ENCODE data around the gene C1orf116.

C1orf116 gene

GRCh38 chr1:207032528-207033017 lies at the start of gene C1orf116:
C1orf116 (minus strand) TSS chr1:207032756; CDS start chr1:207027598, 5,158 bp downstream.
- H3K4me1 ChIP-seq (ENCODE audit: control insufficient read depth, insufficient read depth, low read length) = no peaks in the 10 kb centered on the region
- H3K36me3 ChIP-seq (ENCODE audit: control insufficient read depth, insufficient read depth, low read length, severe bottlenecking) = no peaks in the 10 kb centered on the region
- no peaks in the 10 kb centered on the region for H3K27me3 ChIP-seq (replicated peaks; ENCODE audit: control insufficient read depth, insufficient read depth, low read length)
- no peak within 1 kb of the TSS for H3K9ac ChIP-seq (ENCODE audit: low read length)
- no peak within 1 kb of the TSS for H3K4me3 ChIP-seq (ENCODE audit: low read length)
- no peaks in the 10 kb centered on the region for H3K9me3 ChIP-seq (ENCODE audit: control insufficient read depth, low read length)
- DNase-seq (ENCODE audit: low read depth) = no peak

GRCh38 chr1:207081806-207082205 lies 49.2 kb upstream of the C1orf116 start:
- H3K4me1 ChIP-seq (ENCODE audit: control insufficient read depth, insufficient read depth, low read length) = peaks cover 16% of the 10 kb centered on the region
- H3K9ac ChIP-seq (ENCODE audit: low read length) = no peak overlapping the region
- DNase-seq (ENCODE audit: low read depth) = no peak
- H3K9me3 ChIP-seq (ENCODE audit: control insufficient read depth, low read length) = no peaks in the 10 kb centered on the region
- H3K27me3 ChIP-seq (replicated peaks; ENCODE audit: control insufficient read depth, insufficient read depth, low read length) = no peaks in the 10 kb centered on the region
- H3K4me3 ChIP-seq (ENCODE audit: low read length) = no peak overlapping the region
- H3K36me3 ChIP-seq (ENCODE audit: control insufficient read depth, insufficient read depth, low read length, severe bottlenecking) = peaks cover 8% of the 10 kb centered on the region

- Histone ChIP-seq H3K9me3 (ENCODE audit: control insufficient read depth, low read length) (no peaks in the 10 kb centered on the region), H3K4me1 (ENCODE audit: control insufficient read depth, insufficient read depth, low read length) (peaks cover 16% of the 10 kb centered on the region), H3K27me3 (replicated peaks; ENCODE audit: control insufficient read depth, insufficient read depth, low read length) (no peaks in the 10 kb centered on the region), H3K9ac (ENCODE audit: low read length) (no peak overlapping the region), H3K36me3 (ENCODE audit: control insufficient read depth, insufficient read depth, low read length, severe bottlenecking) (peaks cover 8% of the 10 kb centered on the region), H3K4me3 (ENCODE audit: low read length) (no peak overlapping the region)
- DNase-seq (ENCODE audit: low read depth) = no peak
These were observed 48.5 kb upstream of the C1orf116 start for GRCh38 chr1:207081088-207081487.

GRCh38 chr1:207079706-207080241 lies 47.2 kb upstream of the C1orf116 start:
- H3K36me3 ChIP-seq (ENCODE audit: control insufficient read depth, insufficient read depth, low read length, severe bottlenecking) = peaks cover 8% of the 10 kb centered on the region
- H3K4me1 ChIP-seq (ENCODE audit: control insufficient read depth, insufficient read depth, low read length) = peaks cover 16% of the 10 kb centered on the region
- H3K9ac ChIP-seq (ENCODE audit: low read length) = no peak overlapping the region
- DNase-seq (ENCODE audit: low read depth) = no peak
- H3K4me3 ChIP-seq (ENCODE audit: low read length) = no peak overlapping the region
- H3K9me3 ChIP-seq (ENCODE audit: control insufficient read depth, low read length) = no peaks in the 10 kb centered on the region
- H3K27me3 ChIP-seq (replicated peaks; ENCODE audit: control insufficient read depth, insufficient read depth, low read length) = no peaks in the 10 kb centered on the region

- no peak for DNase-seq (ENCODE audit: low read depth)
- H3K36me3 ChIP-seq (ENCODE audit: control insufficient read depth, insufficient read depth, low read length, severe bottlenecking) = peaks cover 8% of the 10 kb centered on the region
- H3K27me3 ChIP-seq (replicated peaks; ENCODE audit: control insufficient read depth, insufficient read depth, low read length) = no peaks in the 10 kb centered on the region
- no peak overlapping the region for H3K4me3 ChIP-seq (ENCODE audit: low read length)
- no peak overlapping the region for H3K9ac ChIP-seq (ENCODE audit: low read length)
- no peaks in the 10 kb centered on the region for H3K9me3 ChIP-seq (ENCODE audit: control insufficient read depth, low read length)
- H3K4me1 ChIP-seq (ENCODE audit: control insufficient read depth, insufficient read depth, low read length) = peaks cover 19% of the 10 kb centered on the region
These were observed 46.1 kb upstream of the C1orf116 start for GRCh38 chr1:207078578-207079132.

GRCh38 chr1:207077470-207078377 lies 45.2 kb upstream of the C1orf116 start:
- Histone ChIP-seq H3K9ac (ENCODE audit: low read length) (peak overlapping the region; percentile 3), H3K9me3 (ENCODE audit: control insufficient read depth, low read length) (no peaks in the 10 kb centered on the region), H3K4me1 (ENCODE audit: control insufficient read depth, insufficient read depth, low read length) (peaks cover 29% of the 10 kb centered on the region), H3K27me3 (replicated peaks; ENCODE audit: control insufficient read depth, insufficient read depth, low read length) (no peaks in the 10 kb centered on the region), H3K4me3 (ENCODE audit: low read length) (no peak overlapping the region), H3K36me3 (ENCODE audit: control insufficient read depth, insufficient read depth, low read length, severe bottlenecking) (peaks cover 8% of the 10 kb centered on the region)
- DNase-seq (ENCODE audit: low read depth) = peak; percentile 88

GRCh38 chr1:207077012-207077411 lies 44.5 kb upstream of the C1orf116 start:
- Histone ChIP-seq H3K9me3 (ENCODE audit: control insufficient read depth, low read length) (no peaks in the 10 kb centered on the region), H3K36me3 (ENCODE audit: control insufficient read depth, insufficient read depth, low read length, severe bottlenecking) (peaks cover 14% of the 10 kb centered on the region), H3K4me1 (ENCODE audit: control insufficient read depth, insufficient read depth, low read length) (peaks cover 30% of the 10 kb centered on the region), H3K4me3 (ENCODE audit: low read length) (no peak overlapping the region), H3K9ac (ENCODE audit: low read length) (peak overlapping the region; percentile 3), H3K27me3 (replicated peaks; ENCODE audit: control insufficient read depth, insufficient read depth, low read length) (no peaks in the 10 kb centered on the region)
- no peak for DNase-seq (ENCODE audit: low read depth)

- Histone ChIP-seq H3K36me3 (ENCODE audit: control insufficient read depth, insufficient read depth, low read length, severe bottlenecking) (peaks cover 19% of the 10 kb centered on the region), H3K27me3 (replicated peaks; ENCODE audit: control insufficient read depth, insufficient read depth, low read length) (no peaks in the 10 kb centered on the region), H3K9me3 (ENCODE audit: control insufficient read depth, low read length) (no peaks in the 10 kb centered on the region), H3K4me1 (ENCODE audit: control insufficient read depth, insufficient read depth, low read length) (peaks cover 30% of the 10 kb centered on the region), H3K4me3 (ENCODE audit: low read length) (no peak overlapping the region), H3K9ac (ENCODE audit: low read length) (no peak overlapping the region)
- peak; percentile 25 for DNase-seq (ENCODE audit: low read depth)
These were observed 43.8 kb upstream of the C1orf116 start for GRCh38 chr1:207076181-207076955.

GRCh38 chr1:207073906-207074820 lies 41.6 kb upstream of the C1orf116 start:
- H3K36me3 ChIP-seq (ENCODE audit: control insufficient read depth, insufficient read depth, low read length, severe bottlenecking) = peaks cover 35% of the 10 kb centered on the region
- no peak overlapping the region for H3K4me3 ChIP-seq (ENCODE audit: low read length)
- H3K9me3 ChIP-seq (ENCODE audit: control insufficient read depth, low read length) = no peaks in the 10 kb centered on the region
- peaks cover 30% of the 10 kb centered on the region for H3K4me1 ChIP-seq (ENCODE audit: control insufficient read depth, insufficient read depth, low read length)
- no peak for DNase-seq (ENCODE audit: low read depth)
- H3K9ac ChIP-seq (ENCODE audit: low read length) = no peak overlapping the region
- no peaks in the 10 kb centered on the region for H3K27me3 ChIP-seq (replicated peaks; ENCODE audit: control insufficient read depth, insufficient read depth, low read length)

GRCh38 chr1:207072233-207072632 lies 39.7 kb upstream of the C1orf116 start:
- Histone ChIP-seq H3K36me3 (ENCODE audit: control insufficient read depth, insufficient read depth, low read length, severe bottlenecking) (peaks cover 50% of the 10 kb centered on the region), H3K27me3 (replicated peaks; ENCODE audit: control insufficient read depth, insufficient read depth, low read length) (no peaks in the 10 kb centered on the region), H3K4me1 (ENCODE audit: control insufficient read depth, insufficient read depth, low read length) (peaks cover 17% of the 10 kb centered on the region), H3K9ac (ENCODE audit: low read length) (no peak overlapping the region), H3K9me3 (ENCODE audit: control insufficient read depth, low read length) (no peaks in the 10 kb centered on the region), H3K4me3 (ENCODE audit: low read length) (no peak overlapping the region)
- DNase-seq (ENCODE audit: low read depth) = no peak
